ENCODE results near the gene PAX7.

- TF ChIP-seq, protein P1, sequence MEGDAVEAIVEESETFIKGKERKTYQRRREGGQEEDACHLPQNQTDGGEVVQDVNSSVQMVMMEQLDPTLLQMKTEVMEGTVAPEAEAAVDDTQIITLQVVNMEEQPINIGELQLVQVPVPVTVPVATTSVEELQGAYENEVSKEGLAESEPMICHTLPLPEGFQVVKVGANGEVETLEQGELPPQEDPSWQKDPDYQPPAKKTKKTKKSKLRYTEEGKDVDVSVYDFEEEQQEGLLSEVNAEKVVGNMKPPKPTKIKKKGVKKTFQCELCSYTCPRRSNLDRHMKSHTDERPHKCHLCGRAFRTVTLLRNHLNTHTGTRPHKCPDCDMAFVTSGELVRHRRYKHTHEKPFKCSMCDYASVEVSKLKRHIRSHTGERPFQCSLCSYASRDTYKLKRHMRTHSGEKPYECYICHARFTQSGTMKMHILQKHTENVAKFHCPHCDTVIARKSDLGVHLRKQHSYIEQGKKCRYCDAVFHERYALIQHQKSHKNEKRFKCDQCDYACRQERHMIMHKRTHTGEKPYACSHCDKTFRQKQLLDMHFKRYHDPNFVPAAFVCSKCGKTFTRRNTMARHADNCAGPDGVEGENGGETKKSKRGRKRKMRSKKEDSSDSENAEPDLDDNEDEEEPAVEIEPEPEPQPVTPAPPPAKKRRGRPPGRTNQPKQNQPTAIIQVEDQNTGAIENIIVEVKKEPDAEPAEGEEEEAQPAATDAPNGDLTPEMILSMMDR (IDR thresholded peaks at IDR 0.05; ENCODE audit: extremely low read depth in 1 of 2, insufficient read depth in 1 of 2, low read depth in 1 of 2, low read length in 2 of 2): no peak
- no peak for TF ChIP-seq EZH2 (IDR thresholded peaks at IDR 0.05; ENCODE audit: borderline replicate concordance, low read depth, low read length, severe bottlenecking)
- TF ChIP-seq POLR2A (IDR thresholded peaks at IDR 0.05; ENCODE audit: low read depth, low read length): no peak
- no peak for TF ChIP-seq POLR2AphosphoS5 (IDR thresholded peaks at IDR 0.05; ENCODE audit: insufficient read depth, low read depth, low read length)
- no peak for TF ChIP-seq MAX (IDR thresholded peaks at IDR 0.05; ENCODE audit: insufficient read depth, insufficient read length)
- no peak for TF ChIP-seq MYC (IDR thresholded peaks at IDR 0.05; ENCODE audit: low read depth, low read length)
These were observed 81.0 kb downstream of the PAX7 start for GRCh38 chr1:18711536-18712251.
